Upper lobe of left lung (tissue), 6 donors: ENCODE data around the gene SELENOO. TPM values are rescaled to one million over a fixed set of nuclear protein-coding genes. Genes with fewer than 3 reads are reported as not detected.
A peak's percentile ranks its signal among the peaks of the same experiment; 100 is the strongest.

Experiments used
- ATAC-seq, 2 donors: fragments of 200-7000 bp; cut with Tn5 transposase; one replicate each; pipeline ENCODE4 v1.9.1; 2022; ENCODE audit warnings: mild to moderate bottlenecking in 2 of 2, moderate library complexity in 2 of 2; ENCODE audit not compliant: low FRiP score in 2 of 2
- DNase-seq, 2 donors: peaks; one replicate each; pipeline ENCODE4 v3.0.0-alpha.2; 2019 to 2020
- H3K27ac ChIP-seq, 4 donors: fragments of 200-600 bp; sonication (generic); one replicate each; pipeline ENCODE4 v1.5.1; 2016 to 2019
- H3K27me3 ChIP-seq, 4 donors: fragments of 200-600 bp; sonication (generic); one replicate each; pipeline ENCODE4 v1.5.1; 2017 to 2019
- H3K36me3 ChIP-seq, 4 donors: fragments of 200-600 bp; sonication (generic); one replicate each; pipeline ENCODE4 v1.5.1; 2016 to 2019
- H3K4me1 ChIP-seq, 4 donors: fragments of 200-600 bp; sonication (generic); one replicate each; pipeline ENCODE4 v1.5.1; 2018 to 2019
- H3K4me3 ChIP-seq, 4 donors: fragments of 200-600 bp; sonication (generic); one replicate each; pipeline ENCODE4 v1.5.1; 2017 to 2019; ENCODE audit warnings: mild to moderate bottlenecking in 2 of 4, moderate library complexity in 1 of 4
- H3K9me3 ChIP-seq, 4 donors: fragments of 200-600 bp; sonication (generic); one replicate each; pipeline ENCODE4 v1.5.1; 2018 to 2019
- CTCF ChIP-seq, 6 experiments: fragments of 450-650 bp in 4 of 6; fragments of 200-600 bp in 2 of 6; sonication (generic) in 2 of 6; IDR thresholded peaks; one replicate each; pipeline ENCODE4 v1.5.1; 2016 to 2019; ENCODE audit warnings: antibody characterized with exemption in 6 of 6
- EP300 ChIP-seq, 4 donors: sonication (generic); formaldehyde crosslinking; IDR thresholded peaks; one replicate each; pipeline ENCODE4 v1.5.1; 2017; ENCODE audit warnings: antibody characterized with exemption in 4 of 4, control low read depth in 2 of 4
- POLR2A ChIP-seq, 4 donors: fragments of 450-650 bp; IDR thresholded peaks; one replicate each; pipeline ENCODE4 v1.5.1; 2016 to 2017; ENCODE audit warnings: antibody characterized with exemption in 4 of 4, mild to moderate bottlenecking in 2 of 4
- POLR2AphosphoS5 ChIP-seq, 2 donors: sonication (generic); formaldehyde crosslinking; IDR thresholded peaks; one replicate each; pipeline ENCODE4 v1.5.1; 2017; ENCODE audit warnings: antibody characterized with exemption in 2 of 2
- WGBS, 2 donors: methylation state at CpG; one replicate each; pipeline ENCODE4 v1.1.5; 2017 to 2018; 5-methylcytosine and 5-hydroxymethylcytosine counted together
- total RNA-seq, 6 donors: library from RNA; depleted of rRNA in 4 of 6; stranded (reverse); fragments of >200 nt in 4 of 6; gene quantifications; one replicate each; pipeline versions ENCODE4 v1.1.0 to v1.2.1, GENCODE V29; 2016 to 2021
- donor health status: DM: no; HTN: no; CAD: no; lungs with moderate emphysema.
- donor health status: DM: no; HTN: yes; CAD: no; lungs with severe emphysema.

SELENOO gene
- total RNA-seq, 6 donors from 2014 or later: 23.1 to 102 (median 28.9) TPM

DNA sequence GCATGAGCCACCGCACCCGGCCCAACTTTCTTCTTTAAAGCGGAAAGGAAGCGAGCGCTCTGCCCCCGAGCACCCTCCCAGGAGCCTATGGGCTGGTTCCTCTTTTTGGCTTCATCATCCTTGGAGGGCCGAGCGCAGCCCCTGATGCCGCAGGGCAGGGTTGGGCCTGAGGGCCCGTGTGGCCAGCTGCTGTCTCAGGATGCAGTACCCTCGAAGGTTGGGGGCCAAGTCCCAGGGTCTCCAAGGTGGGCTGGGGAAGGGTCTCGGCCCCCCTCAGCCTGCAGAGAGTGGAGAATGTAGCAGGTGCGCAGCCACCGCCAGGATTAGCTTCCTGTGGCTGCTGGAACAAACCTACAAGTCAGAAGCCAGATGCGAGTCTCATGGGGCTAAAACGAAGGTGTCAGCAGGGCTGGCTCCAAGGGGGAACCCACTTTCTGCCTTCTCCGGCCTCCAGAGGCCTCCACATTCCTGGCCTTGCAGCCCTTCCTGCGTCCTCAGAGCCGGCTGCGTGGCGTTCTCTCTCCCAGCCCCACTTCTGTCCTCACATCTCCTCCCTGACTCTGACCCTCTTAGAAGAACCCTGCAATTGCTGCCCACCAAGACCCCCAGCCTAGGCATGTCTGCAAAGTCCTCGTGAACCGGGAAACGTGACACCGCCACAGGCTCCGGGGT, 27.4 kb upstream of the SELENOO start:
- Histone ChIP-seq H3K4me1 (peaks cover 7 to 19% (median 10%) of the 10 kb centered on the region in 4 donors), H3K9me3 (no peaks in the 10 kb centered on the region), H3K36me3 (no peaks in the 10 kb centered on the region), H3K4me3 (no peak overlapping the region), H3K27ac (no peak overlapping the region), H3K27me3 (peaks cover 0 to 24% (median 9%) of the 10 kb centered on the region in 4 donors)
- peak; percentile 53 to 54 for DNase-seq
- TF ChIP-seq POLR2AphosphoS5 (IDR thresholded peaks at IDR 0.05) (no peak), EP300 (IDR thresholded peaks at IDR 0.05) (no peak), CTCF (IDR thresholded peaks at IDR 0.05) (no peak), POLR2A (IDR thresholded peaks at IDR 0.05) (no peak)
- WGBS, 2 donors: 61 to 80% methylated on average over 18 to 26 of the region's 26 CpGs
- peak in 1 of 2 donors; percentile 46 for ATAC-seq

DNA sequence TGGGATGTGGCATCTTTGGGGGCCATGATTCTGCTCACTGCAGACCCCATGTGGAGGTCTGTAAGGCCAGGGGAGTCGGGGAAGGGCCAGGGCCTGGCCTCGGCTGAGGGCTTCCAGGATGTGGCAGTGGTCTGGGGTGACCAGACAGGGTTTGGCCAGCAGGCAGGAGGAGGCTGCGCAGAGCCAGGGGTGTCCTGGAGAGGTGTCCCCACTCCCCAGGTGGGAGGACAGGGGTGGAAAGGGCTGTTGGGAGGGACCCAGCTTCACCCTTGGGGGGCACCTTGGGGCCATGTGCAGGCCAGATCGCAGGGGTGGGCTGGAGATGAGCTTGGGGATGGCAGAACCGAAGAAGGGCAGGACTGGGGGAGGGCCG, 26.8 kb upstream of the SELENOO start:
- DNase-seq (peak in 1 of 2 donors; percentile 51), ATAC-seq (peak in 1 of 2 donors; percentile 6)
- Histone ChIP-seq H3K27ac (no peak overlapping the region), H3K36me3 (no peaks in the 10 kb centered on the region), H3K27me3 (peaks cover 0 to 21% (median 8%) of the 10 kb centered on the region in 4 donors), H3K9me3 (no peaks in the 10 kb centered on the region), H3K4me3 (no peak overlapping the region), H3K4me1 (peaks cover 7 to 19% (median 10%) of the 10 kb centered on the region in 4 donors)
- WGBS, 2 donors: 93% methylated on average over 2 to 6 of the region's 6 CpGs
- TF ChIP-seq CTCF (IDR thresholded peaks at IDR 0.05) (no peak), POLR2AphosphoS5 (IDR thresholded peaks at IDR 0.05) (no peak), EP300 (IDR thresholded peaks at IDR 0.05) (no peak), POLR2A (IDR thresholded peaks at IDR 0.05) (no peak)

DNA sequence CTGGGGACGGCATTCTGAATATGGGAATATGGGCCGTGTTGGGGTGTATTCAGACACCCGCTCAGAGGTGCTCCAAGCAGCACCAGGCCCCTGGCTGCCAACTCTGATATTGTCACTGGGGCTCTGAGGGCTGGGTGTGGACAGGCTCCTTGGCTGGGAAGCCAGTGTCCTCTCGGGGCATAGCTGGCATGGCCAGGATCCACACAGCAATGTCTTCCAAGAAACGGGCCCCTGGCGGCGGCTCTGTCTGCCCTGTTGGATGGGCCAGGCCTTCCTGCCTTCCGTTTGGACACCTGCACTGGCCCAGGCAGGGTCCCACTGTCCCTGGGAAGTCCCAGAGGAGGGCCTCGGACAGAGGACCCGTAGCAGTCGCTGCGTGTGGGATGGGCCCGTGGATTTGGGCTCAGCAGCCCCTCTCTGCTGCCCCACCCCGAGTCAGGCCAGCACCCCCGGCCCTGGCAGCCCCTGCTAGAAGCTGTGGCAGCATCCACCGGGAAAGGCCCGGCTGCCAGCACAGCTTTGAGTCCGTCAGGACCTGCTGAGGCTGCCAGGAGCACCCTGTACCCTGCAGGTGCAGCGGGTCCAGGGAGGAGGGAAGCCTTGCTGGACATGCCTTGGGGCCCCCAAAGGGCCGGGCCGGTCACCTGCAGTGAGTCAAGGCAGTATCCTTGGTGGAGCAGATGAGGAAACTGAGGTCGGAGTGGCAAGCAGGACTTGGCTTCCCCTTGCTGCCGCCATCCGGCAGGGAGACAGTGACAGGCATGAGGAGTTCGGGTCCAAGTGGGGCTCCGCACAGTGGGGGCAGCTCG, 26.2 kb upstream of the SELENOO start:
- 90 to 97% methylated on average over 6 to 27 of the region's 27 CpGs for WGBS, 2 donors
- ATAC-seq: no peak
- DNase-seq: peak in 1 of 2 donors; percentile 70

DNA sequence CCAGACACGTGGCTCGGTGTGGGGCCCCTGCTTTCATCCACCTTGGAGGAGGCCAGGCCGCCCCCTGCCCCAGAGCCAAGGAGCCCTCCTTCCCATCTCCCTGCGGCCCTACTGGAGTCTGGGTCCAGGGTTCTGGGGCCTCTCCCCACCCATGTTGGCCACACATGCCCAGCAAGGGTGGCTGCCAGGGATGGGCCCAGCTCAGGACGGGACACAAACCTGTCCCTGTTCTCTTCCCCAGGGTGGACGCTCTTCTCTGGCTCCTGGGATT, 25.7 kb upstream of the SELENOO start:
- WGBS, 2 donors: 97% methylated on average over 5 of the region's 6 CpGs; no CpG with 5 or more reads in 1 of the 2 donors
- Histone ChIP-seq H3K27ac (no peak overlapping the region), H3K9me3 (no peaks in the 10 kb centered on the region), H3K36me3 (no peaks in the 10 kb centered on the region), H3K4me3 (no peak overlapping the region), H3K27me3 (peaks cover 0 to 10% (median 3%) of the 10 kb centered on the region in 4 donors), H3K4me1 (peaks cover 3 to 11% (median 6%) of the 10 kb centered on the region in 4 donors)
- DNase-seq (peak in 1 of 2 donors; percentile 72), ATAC-seq (no peak)
- no peak for TF ChIP-seq EP300 (IDR thresholded peaks at IDR 0.05)
- no peak for TF ChIP-seq CTCF (IDR thresholded peaks at IDR 0.05)
- no peak for TF ChIP-seq POLR2A (IDR thresholded peaks at IDR 0.05)
- TF ChIP-seq POLR2AphosphoS5 (IDR thresholded peaks at IDR 0.05): no peak

More for the DNA sequence above, 26.2 kb upstream of the SELENOO start:
- no peak for TF ChIP-seq CTCF (IDR thresholded peaks at IDR 0.05)
- no peak for TF ChIP-seq POLR2AphosphoS5 (IDR thresholded peaks at IDR 0.05)
- no peak for TF ChIP-seq POLR2A (IDR thresholded peaks at IDR 0.05)
- TF ChIP-seq EP300 (IDR thresholded peaks at IDR 0.05): no peak
- Histone ChIP-seq H3K4me3 (no peak overlapping the region), H3K27me3 (peaks cover 0 to 15% (median 5%) of the 10 kb centered on the region in 4 donors), H3K4me1 (peaks cover 4 to 15% (median 7%) of the 10 kb centered on the region in 4 donors), H3K27ac (no peak overlapping the region), H3K9me3 (no peaks in the 10 kb centered on the region), H3K36me3 (no peaks in the 10 kb centered on the region)
